HepG2 (cell line): ENCODE measurements around the gene PTPRU. TPM values are rescaled to one million over a fixed set of nuclear protein-coding genes. Genes with fewer than 3 reads are reported as not detected.
A peak's percentile ranks its signal among the peaks of the same experiment; 100 is the strongest.

Experiments
- ATAC-seq: fragments of 200-7000 bp; cut with Tn5 transposase; 3 replicates; pipeline ENCODE4 v1.9.1; 2020; ENCODE audit warnings: mild to moderate bottlenecking, moderate library complexity
- BruUV-seq: library from RNA; stranded (reverse); fragments of 400-500 nt; replicated peaks from 2 replicates; lab custom pipeline; 2021; lab: Mats Ljungman, UMichigan
- CTCF ChIA-PET: fragments of 300-600 bp; formaldehyde crosslinking; extraction: SDS; loops from one replicate; lab custom pipeline; 2021; ENCODE audit warnings: low total read pairs, inconsistent platforms, low intra/inter-chr PET ratio; lab: Yijun Ruan, JAX
- POLR2A ChIA-PET: fragments of 350-600 bp; sonication (Branson Sonifier 250); formaldehyde crosslinking; loops from one replicate; lab custom pipeline; 2020; ENCODE audit warnings: antibody characterized with exemption, inconsistent platforms; lab: Yijun Ruan, JAX
- DNase-seq: peaks from one replicate; pipeline ENCODE4 v3.0.0-alpha.2; 2015; ENCODE audit warnings: low spot score
- FAIRE-seq: peaks from 3 replicates; lab custom pipeline; 2011; peaks lifted over from hg19 to GRCh38; lab: Jason Lieb, UNC
- H2AFZ ChIP-seq: one replicate; pipeline ENCODE4 v1.6.1; 2011; ENCODE audit warnings: low read length, inconsistent platforms
- H3K27ac ChIP-seq: fragments of 300-600 bp; 3 replicates; pipeline ENCODE4 v1.8.0; 2011; ENCODE audit warnings: mixed run types, mild to moderate bottlenecking, mixed read lengths, low read length, inconsistent platforms; ENCODE audit not compliant: insufficient read depth; ENCODE audit errors: extremely low read length
- H3K27me3 ChIP-seq, 2 experiments: fragments of 200-600 bp in 1 of 2; 2 replicates in 1 of 2; 3 replicates in 1 of 2; pipeline versions ENCODE4 v1.6.0 to v1.8.0; 2011; ENCODE audit warnings: low read length in 2 of 2, mild to moderate bottlenecking in 2 of 2, moderate library complexity in 2 of 2, inconsistent platforms in 1 of 2; ENCODE audit not compliant: insufficient read depth in 2 of 2, control insufficient read depth in 1 of 2
- H3K36me3 ChIP-seq, 2 experiments: fragments of 200-600 bp in 1 of 2; replicated peaks in 1 of 2; 2 replicates in 1 of 2; 3 replicates in 1 of 2; pipeline versions ENCODE4 v1.5.1 to v1.8.0; 2011; ENCODE audit warnings: low read length in 2 of 2, inconsistent platforms in 1 of 2; ENCODE audit not compliant: insufficient read depth in 2 of 2, control insufficient read depth in 1 of 2
- H3K4me1 ChIP-seq: 2 replicates; pipeline ENCODE4 v1.5.1; 2012; ENCODE audit warnings: low read length, inconsistent platforms; ENCODE audit not compliant: insufficient read depth
- H3K4me2 ChIP-seq: 2 replicates; pipeline ENCODE4 v1.6.0; 2011; ENCODE audit warnings: low read depth, low read length, inconsistent platforms
- H3K4me3 ChIP-seq, 3 experiments: fragments of 200-600 bp in 1 of 3; sonication (generic), shearing (Covaris generic) in 1 of 3; replicated peaks in 1 of 3; 2 replicates each; pipeline ENCODE4 v1.5.1; 2011 to 2016; ENCODE audit warnings: low read length in 3 of 3, inconsistent platforms in 2 of 3, low read depth in 2 of 3, mild to moderate bottlenecking in 2 of 3, control low read depth in 1 of 3, mixed read lengths in 1 of 3; ENCODE audit not compliant: insufficient read depth in 1 of 3
- H3K79me2 ChIP-seq: one replicate; pipeline ENCODE4 v1.6.1; 2011; ENCODE audit warnings: low read length, inconsistent platforms; ENCODE audit not compliant: insufficient read depth
- H3K9ac ChIP-seq: 2 replicates; pipeline ENCODE4 v1.6.0; 2011; ENCODE audit warnings: mild to moderate bottlenecking, low read depth, low read length, inconsistent platforms; ENCODE audit not compliant: insufficient read depth
- H3K9me3 ChIP-seq: 2 replicates; pipeline ENCODE4 v1.5.1; 2012; ENCODE audit warnings: mild to moderate bottlenecking, low read length
- H4K20me1 ChIP-seq: 2 replicates; pipeline ENCODE4 v1.6.0; 2011; ENCODE audit warnings: inconsistent platforms, mild to moderate bottlenecking, low read length, moderate library complexity; ENCODE audit not compliant: insufficient read depth
- AKNA ChIP-seq: sonication (generic); formaldehyde crosslinking; IDR thresholded peaks from 2 replicates; pipeline ENCODE4 v1.4.0; 2020; ENCODE audit warnings: missing genetic modification reagents, borderline replicate concordance
- CHD2 ChIP-seq: IDR thresholded peaks from 2 replicates; pipeline ENCODE4 v1.6.1; 2011; ENCODE audit warnings: low read depth, low read length, improper control_type of control experiment
- ZNF382 ChIP-seq: sonication (generic); formaldehyde crosslinking; IDR thresholded peaks from 2 replicates; pipeline ENCODE4 v1.5.0; 2020; ENCODE audit warnings: missing genetic modification reagents, mild to moderate bottlenecking, borderline replicate concordance
- ZNF629 ChIP-seq: sonication (generic); formaldehyde crosslinking; conservative IDR thresholded peaks from 2 replicates; pipeline ENCODE4 v1.5.0; 2020; ENCODE audit warnings: missing genetic modification reagents
- WGBS: methylation state at CpG from one replicate; pipeline ENCODE4 v1.1.6; 2017; ENCODE audit warnings: low lambda C conversion rate; 5-methylcytosine and 5-hydroxymethylcytosine counted together
- in situ Hi-C: cut with HindIII; loops from 2 replicates; pipeline ENCODE4 v1.10.0; 2017; ENCODE audit warnings: low pct_unique_long_range_greater_than_20kb; ENCODE audit not compliant: extremely low pct_ligation_motif_present
- intact Hi-C: fragments of 100-400 bp; cut with micrococcal nuclease; formaldehyde crosslinking; loops from one replicate; pipeline ENCODE4 v1.10.0; 2022; ENCODE audit not compliant: unreplicated experiment
- polyA plus RNA-seq, 8 experiments: library from polyadenylated mRNA; depleted of rRNA in 3 of 8; stranded (reverse) in 7 of 8; unstranded in 1 of 8; fragments of >200 nt; fragmentation: Illumina TruSeq in 4 of 8; extraction: Trizol in 4 of 8; gene quantifications; 2 replicates each; pipeline versions ENCODE4 v1.2.1 to v1.2.3, GENCODE V29; 2011 to 2016; ENCODE audit warnings: low read depth in 4 of 8, missing spikeins in 1 of 8, mixed read lengths in 1 of 8; ENCODE audit not compliant: insufficient read depth in 1 of 8
- total RNA-seq, 5 experiments: library from RNA; depleted of rRNA; stranded (reverse); fragments of >200 nt; fragmentation: Illumina TruSeq; extraction: Trizol; gene quantifications; 2 replicates each; pipeline ENCODE4 v1.2.3, GENCODE V29; 2016; ENCODE audit warnings: low read depth in 1 of 5

Gene PTPRU
- total and polyA plus RNA-seq, 2 of the 13 experiments (the other 11 are each of a cell fraction or from before 2014, with no cell fraction given) = 21.6 to 22.3 TPM

- H3K27me3 ChIP-seq = no peaks in the 10 kb centered on the region
- in situ Hi-C loops (no loop called here), intact Hi-C loops (no loop called here)
- no peak overlapping the region for H2AFZ ChIP-seq
- H3K4me1 ChIP-seq = peaks cover 13% of the 10 kb centered on the region
- no peaks in the 10 kb centered on the region for H3K79me2 ChIP-seq
- ChIA-PET CTCF (no interaction called here), POLR2A (no interaction called here)
- ATAC-seq (no peak), DNase-seq (no peak), FAIRE-seq (no peak)
- H3K36me3 ChIP-seq = peaks cover 4 to 26% of the 10 kb centered on the region in 2 experiments; a peak in 4 of 5 replicates
- H4K20me1 ChIP-seq = no peaks in the 10 kb centered on the region
- TF ChIP-seq CHD2 = no peak
- no peak for TF ChIP-seq AKNA (CRISPR knock-in tag)
- no peak for TF ChIP-seq ZNF382
- TF ChIP-seq ZNF629 (CRISPR knock-in tag) = peak; percentile 80
- BruUV-seq = no TSS peak
- H3K27ac ChIP-seq = no peak overlapping the region
- H3K4me2 ChIP-seq = no peak overlapping the region
- no peak overlapping the region for H3K4me3 ChIP-seq
- WGBS = 98% methylated on average over 30 of the region's 30 CpGs
- no peak overlapping the region for H3K9ac ChIP-seq
- H3K9me3 ChIP-seq = no peaks in the 10 kb centered on the region
Measured at GRCh38 chr1:29317063-29317915, 81.0 kb downstream of the PTPRU start.
